ENCODE measurements around the gene NXPH3.

The NXPH3 gene

GRCh38 chr17:49631496-49631895 is 55.8 kb downstream of the NXPH3 start:
- H3K27ac ChIP-seq (ENCODE audit: extremely low read depth, low read depth, low read length) = no peak overlapping the region
- TF ChIP-seq REST (tag by site-specific recombination; IDR thresholded peaks at IDR 0.05) = no peak
- TF ChIP-seq ZNF488 (tag by site-specific recombination; IDR thresholded peaks at IDR 0.05) = no peak
- no peak for TF ChIP-seq SP3 (tag by site-specific recombination; IDR thresholded peaks at IDR 0.05)
- TF ChIP-seq ZSCAN4 (tag by site-specific recombination; IDR thresholded peaks at IDR 0.05) = no peak
- TF ChIP-seq ZNF514 (tag by site-specific recombination; IDR thresholded peaks at IDR 0.05) = no peak
- TF ChIP-seq ZNF580 (tag by site-specific recombination; IDR thresholded peaks at IDR 0.05) = no peak
- no peak for TF ChIP-seq ZNF830 (tag by site-specific recombination; IDR thresholded peaks at IDR 0.05; ENCODE audit: low read depth)
- ChIA-PET CTCF (interaction anchor here (0.6 to 1.3 kb wide), 5 partner anchors 13 to 743 kb away, joined by 4 to 8 read pairs (median 4); no protein-coding TSS in a partner anchor), POLR2A (no interaction called here)
- no peak overlapping the region for H3K4me3 ChIP-seq (ENCODE audit: low read depth, low read length)
- peaks cover 21% of the 10 kb centered on the region for H3K4me1 ChIP-seq (ENCODE audit: control insufficient read depth, insufficient read depth, low read length)
- peaks cover 0 to under 1% of the 10 kb centered on the region in 2 experiments; a peak in 1 of 3 replicates for H3K36me3 ChIP-seq (ENCODE audit: control insufficient read depth in 2 of 2, insufficient read depth in 1 of 2, low read length in 2 of 2)
- H3K9me3 ChIP-seq (ENCODE audit: control insufficient read depth, insufficient read depth, low read depth, low read length) = no peaks in the 10 kb centered on the region
